Measurements from ENCODE around the gene APOLD1.

Gene APOLD1

GRCh38 chr12:12788131-12788530 lies 2.7 kb downstream of the APOLD1 start:
- H3K27ac ChIP-seq (ENCODE audit: low read depth, low read length): no peak overlapping the region

GRCh38 chr12:12788675-12789368 lies 3.4 kb downstream of the APOLD1 start:
- Histone ChIP-seq H3K79me2 (ENCODE audit: insufficient read depth, low read length) (no peaks in the 10 kb centered on the region), H3K4me3 (ENCODE audit: insufficient read depth, low read length, poor library complexity, severe bottlenecking) (no peak overlapping the region), H3K36me3 (ENCODE audit: low read length) (no peaks in the 10 kb centered on the region), H3K27ac (ENCODE audit: low read depth, low read length) (no peak overlapping the region), H3K9ac (ENCODE audit: low read length) (no peak overlapping the region), H4K20me1 (ENCODE audit: low read depth, low read length) (no peaks in the 10 kb centered on the region), H2AFZ (ENCODE audit: low read depth, low read length, severe bottlenecking) (no peak overlapping the region), H3K4me2 (ENCODE audit: low read depth, low read length, poor library complexity, severe bottlenecking) (no peak overlapping the region), H3F3A (ENCODE audit: insufficient read depth) (peaks cover 7% of the 10 kb centered on the region; the same call in 1 of the 2 replicates), H3K9me2 (replicated peaks; ENCODE audit: insufficient read depth, low read length) (no peaks in the 10 kb centered on the region), H3K27me3 (ENCODE audit: low read length) (no peaks in the 10 kb centered on the region), H3K9me3 (ENCODE audit: insufficient read depth, low read length) (no peaks in the 10 kb centered on the region)
- TF ChIP-seq CTCF (IDR thresholded peaks at IDR 0.05; ENCODE audit: insufficient read depth, low read length, poor library complexity, severe bottlenecking): no peak

More at GRCh38 chr12:12788131-12788530, 2.7 kb downstream of the APOLD1 start:
- H3K9me2 ChIP-seq (replicated peaks; ENCODE audit: insufficient read depth, low read length): no peaks in the 10 kb centered on the region
- no peaks in the 10 kb centered on the region for H3K9me3 ChIP-seq (ENCODE audit: insufficient read depth, low read length)
- no peak overlapping the region for H3K4me3 ChIP-seq (ENCODE audit: insufficient read depth, low read length, poor library complexity, severe bottlenecking)
- no peak overlapping the region for H3K4me2 ChIP-seq (ENCODE audit: low read depth, low read length, poor library complexity, severe bottlenecking)
- peaks cover 7% of the 10 kb centered on the region; the same call in 1 of the 2 replicates for H3F3A ChIP-seq (ENCODE audit: insufficient read depth)
- no peaks in the 10 kb centered on the region for H3K36me3 ChIP-seq (ENCODE audit: low read length)
- no peaks in the 10 kb centered on the region for H3K79me2 ChIP-seq (ENCODE audit: insufficient read depth, low read length)
- H4K20me1 ChIP-seq (ENCODE audit: low read depth, low read length): no peaks in the 10 kb centered on the region
- no peaks in the 10 kb centered on the region for H3K27me3 ChIP-seq (ENCODE audit: low read length)
- TF ChIP-seq EZH2phosphoT487 (conservative IDR thresholded peaks at IDR 0.05; ENCODE audit: low read length): no peak
- no peak for TF ChIP-seq CTCF (IDR thresholded peaks at IDR 0.05; ENCODE audit: insufficient read depth, low read length, poor library complexity, severe bottlenecking)
- no peak overlapping the region for H2AFZ ChIP-seq (ENCODE audit: low read depth, low read length, severe bottlenecking)
- H3K9ac ChIP-seq (ENCODE audit: low read length): no peak overlapping the region

- H3K4me2 ChIP-seq (ENCODE audit: low read depth, low read length, poor library complexity, severe bottlenecking): no peak overlapping the region
Observed at GRCh38 chr12:12790956-12791355, 5.5 kb downstream of the APOLD1 start.

More at GRCh38 chr12:12790956-12791355, 5.5 kb downstream of the APOLD1 start:
- H3K9ac ChIP-seq (ENCODE audit: low read length): no peak overlapping the region
- H3K27me3 ChIP-seq (ENCODE audit: low read length): no peaks in the 10 kb centered on the region
- no peak for TF ChIP-seq EZH2phosphoT487 (conservative IDR thresholded peaks at IDR 0.05; ENCODE audit: low read length)
- TF ChIP-seq CTCF (IDR thresholded peaks at IDR 0.05; ENCODE audit: insufficient read depth, low read length, poor library complexity, severe bottlenecking): no peak
- no peaks in the 10 kb centered on the region for H3K36me3 ChIP-seq (ENCODE audit: low read length)
- H3F3A ChIP-seq (ENCODE audit: insufficient read depth): peaks cover 7% of the 10 kb centered on the region; the same call in 1 of the 2 replicates
- no peak overlapping the region for H3K27ac ChIP-seq (ENCODE audit: low read depth, low read length)
- no peak overlapping the region for H3K4me3 ChIP-seq (ENCODE audit: insufficient read depth, low read length, poor library complexity, severe bottlenecking)
- no peaks in the 10 kb centered on the region for H3K9me3 ChIP-seq (ENCODE audit: insufficient read depth, low read length)
- H3K79me2 ChIP-seq (ENCODE audit: insufficient read depth, low read length): no peaks in the 10 kb centered on the region
- no peaks in the 10 kb centered on the region for H4K20me1 ChIP-seq (ENCODE audit: low read depth, low read length)
- H2AFZ ChIP-seq (ENCODE audit: low read depth, low read length, severe bottlenecking): no peak overlapping the region
- H3K9me2 ChIP-seq (replicated peaks; ENCODE audit: insufficient read depth, low read length): no peaks in the 10 kb centered on the region

All from SU-DHL-6 (cell line).